Transverse colon (tissue), 4 donors: Measurements from ENCODE around the gene NOS3. TPM values are rescaled to one million over a fixed set of nuclear protein-coding genes. Genes with fewer than 3 reads are reported as not detected.

Source experiments
- DNase-seq: peaks from one replicate; pipeline ENCODE4 v3.0.0-alpha.2; 2019
- H3K27ac ChIP-seq, 4 donors: fragments of 200-600 bp; sonication (generic); 2 replicates each; pipeline ENCODE4 v1.5.1; 2016 to 2018; ENCODE audit warnings: inconsistent platforms in 4 of 4
- H3K27me3 ChIP-seq: fragments of 200-600 bp; sonication (generic); 2 replicates; pipeline ENCODE4 v1.5.1; 2017; ENCODE audit warnings: inconsistent platforms
- H3K36me3 ChIP-seq, 4 donors: fragments of 200-600 bp; sonication (generic); 2 replicates each; pipeline ENCODE4 v1.5.1; 2017 to 2019; ENCODE audit warnings: inconsistent platforms in 4 of 4
- H3K4me1 ChIP-seq, 4 donors: fragments of 200-600 bp; sonication (generic); 2 replicates each; pipeline ENCODE4 v1.5.1; 2017 to 2020; ENCODE audit warnings: inconsistent platforms in 4 of 4
- H3K4me3 ChIP-seq, 4 donors: fragments of 200-600 bp; sonication (generic); 1 replicate in 1 of 4; 2 replicates in 3 of 4; pipeline versions ENCODE4 v1.5.1 to v1.6.1; 2017 to 2019; ENCODE audit warnings: inconsistent platforms in 4 of 4
- H3K9me3 ChIP-seq, 2 donors: fragments of 200-600 bp; sonication (generic); 2 replicates each; pipeline ENCODE4 v1.5.1; 2017 to 2019; ENCODE audit warnings: inconsistent platforms in 2 of 2
- CTCF ChIP-seq, 5 experiments: fragments of 200-600 bp in 3 of 5; fragments of 450-650 bp in 2 of 5; sonication (generic) in 3 of 5; IDR thresholded peaks; 1 replicate in 2 of 5; 2 replicates in 3 of 5; pipeline ENCODE4 v1.5.1; 2016 to 2017; ENCODE audit warnings: antibody characterized with exemption in 5 of 5, inconsistent platforms in 3 of 5, mild to moderate bottlenecking in 2 of 5, moderate library complexity in 1 of 5
- EP300 ChIP-seq: sonication (generic); formaldehyde crosslinking; IDR thresholded peaks from one replicate; pipeline ENCODE4 v1.6.1; 2017; ENCODE audit warnings: antibody characterized with exemption, low read depth
- POLR2A ChIP-seq: fragments of 450-650 bp; IDR thresholded peaks from one replicate; pipeline ENCODE4 v1.6.1; 2016; ENCODE audit warnings: antibody characterized with exemption, mild to moderate bottlenecking, moderate library complexity
- POLR2AphosphoS5 ChIP-seq, 3 donors: sonication (generic); formaldehyde crosslinking; IDR thresholded peaks; one replicate each; pipeline ENCODE4 v1.6.1; 2016; ENCODE audit warnings: antibody characterized with exemption in 3 of 3
- WGBS, 2 donors: methylation state at CpG; one replicate each; pipeline ENCODE4 v1.1.5; 2018; ENCODE audit warnings: low coverage in 1 of 2; 5-methylcytosine and 5-hydroxymethylcytosine counted together
- in situ Hi-C, 4 donors: fragments of 200-750 bp; cut with MboI; loops; one replicate each; pipeline versions ENCODE4 v1.15.0 to v1.15.1; 2017; ENCODE audit warnings: low sequenced_read_pairs in 3 of 4, low pct_ligation_motif_present in 1 of 4, low pct_unique_long_range_greater_than_20kb in 1 of 4
- intact Hi-C: fragments of 100-400 bp; cut with DNase I; formaldehyde crosslinking; loops from one replicate; pipeline ENCODE4 v1.15.1; 2023; ENCODE audit warnings: low total_unique reads
- total RNA-seq, 4 donors: library from RNA; depleted of rRNA; stranded (reverse); fragments of >200 nt; gene quantifications; one replicate each; pipeline ENCODE4 v1.1.0, GENCODE V29; 2016

NOS3 gene
- total RNA-seq, 4 donors from 2014 or later: 2.5 to 34.2 (median 7.0) TPM

- Histone ChIP-seq H3K4me3 (no peak overlapping the region), H3K36me3 (no peaks in the 10 kb centered on the region), H3K9me3 (no peaks in the 10 kb centered on the region), H3K4me1 (peaks cover 0 to 6% (median 0%) of the 10 kb centered on the region in 4 donors), H3K27ac (no peak overlapping the region), H3K27me3 (peaks cover 7% of the 10 kb centered on the region)
- no peak for DNase-seq
- WGBS, 2 donors: 85% methylated on average over 8 of the region's 8 CpGs; no CpG with 5 or more reads in 1 of the 2 donors
- in situ Hi-C loops: loop anchor here in 3 of 4 donors (25.0 kb wide), 3 partner anchors 110 to 560 kb away; no protein-coding TSS in a partner anchor
- intact Hi-C loops: no loop called here
- TF ChIP-seq EP300 (no peak), CTCF (IDR thresholded peaks at IDR 0.05) (no peak), POLR2A (no peak), POLR2AphosphoS5 (IDR thresholded peaks at IDR 0.05) (no peak)
Measured at GRCh38 chr7:150997075-150997511, 6.3 kb downstream of the NOS3 start.

- H3K27ac ChIP-seq: no peak overlapping the region
- no peak for DNase-seq
- peaks cover 7% of the 10 kb centered on the region for H3K27me3 ChIP-seq
- H3K9me3 ChIP-seq: no peaks in the 10 kb centered on the region
- H3K4me3 ChIP-seq: no peak overlapping the region
- peaks cover 0 to 6% (median 0%) of the 10 kb centered on the region in 4 donors for H3K4me1 ChIP-seq
- no peak for TF ChIP-seq POLR2AphosphoS5 (IDR thresholded peaks at IDR 0.05)
- TF ChIP-seq POLR2A: no peak
- no peak for TF ChIP-seq EP300
- TF ChIP-seq CTCF (IDR thresholded peaks at IDR 0.05): no peak
- intact Hi-C loops: no loop called here
- no peaks in the 10 kb centered on the region for H3K36me3 ChIP-seq
- WGBS, 2 donors: 80 to 93% methylated on average over 3 to 5 of the region's 5 CpGs
- in situ Hi-C loops: loop anchor here in 3 of 4 donors (25.0 kb wide), 3 partner anchors 111 to 561 kb away; no protein-coding TSS in a partner anchor
Measured at GRCh38 chr7:150997817-150998216, 7.0 kb downstream of the NOS3 start.

GRCh38 chr7:150998341-150998740 lies 7.5 kb downstream of the NOS3 start:
- in situ Hi-C loops: loop anchor here in 3 of 4 donors (25.0 kb wide), 3 partner anchors 111 to 561 kb away; no protein-coding TSS in a partner anchor
- Histone ChIP-seq H3K27me3 (peaks cover 7% of the 10 kb centered on the region), H3K4me3 (no peak overlapping the region), H3K4me1 (peaks cover 0 to 6% (median 0%) of the 10 kb centered on the region in 4 donors), H3K27ac (no peak overlapping the region), H3K36me3 (no peaks in the 10 kb centered on the region), H3K9me3 (no peaks in the 10 kb centered on the region)
- 84% methylated on average over 19 of the region's 20 CpGs; no CpG with 5 or more reads in 1 of the 2 donors for WGBS, 2 donors
- TF ChIP-seq EP300 (no peak), CTCF (IDR thresholded peaks at IDR 0.05) (no peak), POLR2A (no peak), POLR2AphosphoS5 (IDR thresholded peaks at IDR 0.05) (no peak)
- intact Hi-C loops: no loop called here
- no peak for DNase-seq

GRCh38 chr7:150999001-150999400 lies 8.2 kb downstream of the NOS3 start:
- in situ Hi-C loops: loop anchor here in 3 of 4 donors (25.0 kb wide), 3 partner anchors 112 to 562 kb away; no protein-coding TSS in a partner anchor
- 93% methylated on average over 10 of the region's 12 CpGs; no CpG with 5 or more reads in 1 of the 2 donors for WGBS, 2 donors
- Histone ChIP-seq H3K27me3 (peaks cover 7% of the 10 kb centered on the region), H3K4me3 (no peak overlapping the region), H3K4me1 (peaks cover 0 to 9% (median 1%) of the 10 kb centered on the region in 4 donors), H3K9me3 (no peaks in the 10 kb centered on the region), H3K36me3 (no peaks in the 10 kb centered on the region), H3K27ac (no peak overlapping the region)
- TF ChIP-seq POLR2AphosphoS5 (IDR thresholded peaks at IDR 0.05) (no peak), POLR2A (no peak), CTCF (IDR thresholded peaks at IDR 0.05) (no peak), EP300 (no peak)
- intact Hi-C loops: no loop called here
- no peak for DNase-seq
